ENCODE data around the gene S100A14. TPM values are rescaled to one million over a fixed set of nuclear protein-coding genes. Genes with fewer than 3 reads are reported as not detected.

Gene S100A14
- total and polyA plus RNA-seq, 2 of the 13 experiments (the other 11 are each of a cell fraction or from before 2014, with no cell fraction given) = 1.4 to 7.7 TPM

- TF ChIP-seq TSC22D2 (CRISPR knock-in tag; IDR thresholded peaks at IDR 0.05; ENCODE audit: borderline replicate concordance) (no peak; the same call in 1 of the 2 replicates), PHF5A (CRISPR knock-in tag; IDR thresholded peaks at IDR 0.05; ENCODE audit: low read depth, unreplicated experiment) (peak; percentile 34), NR0B2 (CRISPR knock-in tag; IDR thresholded peaks at IDR 0.05) (no peak; the same call in 1 of the 2 replicates), RXRB (CRISPR knock-in tag; IDR thresholded peaks at IDR 0.05; ENCODE audit: borderline replicate concordance) (peak; percentile 39; the same call in 1 of the 2 replicates), WIZ (CRISPR knock-in tag; IDR thresholded peaks at IDR 0.05) (no peak), ZFP82 (CRISPR knock-in tag; IDR thresholded peaks at IDR 0.05; ENCODE audit: borderline replicate concordance) (0 out of 2 replicates have a peak, but pooled peaks have one; percentile 55), ZNF75D (CRISPR knock-in tag; IDR thresholded peaks at IDR 0.05; ENCODE audit: borderline replicate concordance) (peak; percentile 80; the same call in 1 of the 2 replicates), ZNF275 (CRISPR knock-in tag; IDR thresholded peaks at IDR 0.05; ENCODE audit: borderline replicate concordance) (peak; percentile 46; the same call in 1 of the 2 replicates), ZNF232 (CRISPR knock-in tag; IDR thresholded peaks at IDR 0.05; ENCODE audit: borderline replicate concordance) (0 out of 2 replicates have a peak, but pooled peaks have one; percentile 45), HNF4G (IDR thresholded peaks at IDR 0.05; ENCODE audit: borderline replicate concordance, low read depth, low read length) (no peak), HNF4G (CRISPR knock-in tag; IDR thresholded peaks at IDR 0.05; ENCODE audit: borderline replicate concordance, low read depth) (no peak), SNAPC5 (CRISPR knock-in tag; IDR thresholded peaks at IDR 0.05; ENCODE audit: borderline replicate concordance) (no peak), SNAI1 (CRISPR knock-in tag; IDR thresholded peaks at IDR 0.05; ENCODE audit: borderline replicate concordance) (no peak), HNRNPLL (IDR thresholded peaks at IDR 0.05; ENCODE audit: low read depth, low read length, poor library complexity, severe bottlenecking) (peak; percentile 89), TGIF2 (CRISPR knock-in tag; IDR thresholded peaks at IDR 0.05) (no peak), RFX3 (CRISPR knock-in tag; IDR thresholded peaks at IDR 0.05) (no peak; the same call in 1 of the 2 replicates), U2AF1 (optimal IDR thresholded peaks at IDR 0.05; ENCODE audit: low read depth, low read length) (peak; percentile 78), GATAD1 (CRISPR knock-in tag; IDR thresholded peaks at IDR 0.05) (peak; percentile 76), PRDM10 (CRISPR knock-in tag; IDR thresholded peaks at IDR 0.05; ENCODE audit: low read depth) (no peak), GLMP (CRISPR knock-in tag; IDR thresholded peaks at IDR 0.05; ENCODE audit: borderline replicate concordance) (no peak), PCBP2 (optimal IDR thresholded peaks at IDR 0.05; ENCODE audit: low read depth, low read length, poor library complexity, severe bottlenecking) (no peak)
Measured at GRCh38 chr1:153633754-153634665, 17.9 kb upstream of the S100A14 start, which contains the start of gene CHTOP (continued).

All from HepG2 (cell line).